Esophagus squamous epithelium (tissue), 4 donors: Measurements from ENCODE around the gene EFCAB5.

Experiments used
- POLR2A ChIP-seq, 4 donors: fragments of 450-650 bp; IDR thresholded peaks; one replicate each; pipeline ENCODE4 v1.6.1; 2017; ENCODE audit warnings: antibody characterized with exemption in 4 of 4, mild to moderate bottlenecking in 4 of 4, moderate library complexity in 3 of 4
- TF ChIP-seq, protein P1 (sequence below), 6 experiments: fragments of 450-650 bp in 4 of 6; fragments of 200-600 bp in 2 of 6; sonication (generic) in 2 of 6; IDR thresholded peaks; one replicate each; pipeline ENCODE4 v1.5.1; 2016 to 2019; ENCODE audit warnings: antibody characterized with exemption in 6 of 6, mild to moderate bottlenecking in 4 of 6, moderate library complexity in 4 of 6

DNA sequence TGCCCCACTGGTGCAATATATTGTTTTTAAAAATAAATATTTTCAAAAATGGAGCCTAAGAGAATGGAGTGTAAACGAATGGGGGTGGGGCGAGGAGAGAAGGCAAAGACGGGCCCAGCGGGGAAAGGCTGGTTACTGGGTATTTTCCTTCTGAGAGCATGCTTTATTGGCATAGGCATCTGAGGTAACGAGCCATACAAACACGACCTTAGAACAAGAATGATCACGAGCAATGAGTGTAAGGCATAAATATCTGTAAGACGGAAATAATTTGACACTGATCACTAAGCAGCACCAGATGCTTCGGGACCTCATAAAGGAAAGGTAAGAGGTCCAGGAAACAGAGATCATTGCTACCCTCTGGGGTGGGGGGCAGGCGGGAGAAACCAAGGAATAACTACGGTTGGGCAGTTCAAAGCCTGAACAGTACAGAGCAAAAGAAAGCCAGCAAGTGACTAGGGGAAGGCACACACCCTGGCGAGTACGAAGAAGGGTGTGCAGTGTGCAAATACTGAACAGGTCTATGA is 12.4 kb upstream of the EFCAB5 start:
- TF ChIP-seq, protein P1, sequence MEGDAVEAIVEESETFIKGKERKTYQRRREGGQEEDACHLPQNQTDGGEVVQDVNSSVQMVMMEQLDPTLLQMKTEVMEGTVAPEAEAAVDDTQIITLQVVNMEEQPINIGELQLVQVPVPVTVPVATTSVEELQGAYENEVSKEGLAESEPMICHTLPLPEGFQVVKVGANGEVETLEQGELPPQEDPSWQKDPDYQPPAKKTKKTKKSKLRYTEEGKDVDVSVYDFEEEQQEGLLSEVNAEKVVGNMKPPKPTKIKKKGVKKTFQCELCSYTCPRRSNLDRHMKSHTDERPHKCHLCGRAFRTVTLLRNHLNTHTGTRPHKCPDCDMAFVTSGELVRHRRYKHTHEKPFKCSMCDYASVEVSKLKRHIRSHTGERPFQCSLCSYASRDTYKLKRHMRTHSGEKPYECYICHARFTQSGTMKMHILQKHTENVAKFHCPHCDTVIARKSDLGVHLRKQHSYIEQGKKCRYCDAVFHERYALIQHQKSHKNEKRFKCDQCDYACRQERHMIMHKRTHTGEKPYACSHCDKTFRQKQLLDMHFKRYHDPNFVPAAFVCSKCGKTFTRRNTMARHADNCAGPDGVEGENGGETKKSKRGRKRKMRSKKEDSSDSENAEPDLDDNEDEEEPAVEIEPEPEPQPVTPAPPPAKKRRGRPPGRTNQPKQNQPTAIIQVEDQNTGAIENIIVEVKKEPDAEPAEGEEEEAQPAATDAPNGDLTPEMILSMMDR (IDR thresholded peaks at IDR 0.05): no peak
- no peak for TF ChIP-seq POLR2A (IDR thresholded peaks at IDR 0.05)
